K562 (cell line): ENCODE measurements around the gene CENPP. TPM values are rescaled to one million over a fixed set of nuclear protein-coding genes. Genes with fewer than 3 reads are reported as not detected.

Source experiments
- ATAC-seq: fragments of 200-7000 bp; cut with Tn5 transposase; 3 replicates; pipeline ENCODE4 v1.9.1; 2020; ENCODE audit warnings: moderate library complexity
- BruUV-seq: library from RNA; stranded (reverse); fragments of 400-500 nt; replicated peaks from 2 replicates; lab custom pipeline; 2021; lab: Mats Ljungman, UMichigan
- CTCF ChIA-PET: fragments of 300-600 bp; formaldehyde crosslinking; extraction: SDS; loops from one replicate; lab custom pipeline; 2021; ENCODE audit warnings: low intra/inter-chr PET ratio; lab: Yijun Ruan, JAX
- POLR2A ChIA-PET: fragments of 300-600, 350-650 bp; sonication (Branson Sonifier 250); formaldehyde crosslinking; extraction: SDS; loops from one replicate; lab custom pipeline; 2021; ENCODE audit warnings: antibody characterized with exemption, inconsistent platforms; lab: Yijun Ruan, JAX
- DNase-seq, 4 experiments: peaks; one replicate each; pipeline versions ENCODE4 v3.0.0 to v3.0.0-alpha.2; 2011 to 2018; ENCODE audit warnings: low spot score in 3 of 4, mixed read lengths in 3 of 4; ENCODE audit errors: extremely low read depth in 1 of 4
- FAIRE-seq: peaks from 2 replicates; lab custom pipeline; 2011; peaks lifted over from hg19 to GRCh38; lab: Jason Lieb, UNC
- H2AFZ ChIP-seq: 2 replicates; pipeline ENCODE4 v1.6.0; 2011; ENCODE audit warnings: low read depth, low read length, control low read depth, inconsistent platforms
- H3K27ac ChIP-seq: fragments of 200-600 bp; 3 replicates; pipeline ENCODE4 v1.8.0; 2011; ENCODE audit warnings: low read depth, mild to moderate bottlenecking, control low read depth, inconsistent platforms, low read length, moderate library complexity, mixed read lengths; ENCODE audit errors: extremely low read depth
- H3K27me3 ChIP-seq, 2 experiments: fragments of 300-600 bp in 1 of 2; 2 replicates in 1 of 2; 3 replicates in 1 of 2; pipeline versions ENCODE4 v1.6.0 to v1.8.0; 2011; ENCODE audit warnings: inconsistent platforms in 2 of 2, low read length in 2 of 2, mild to moderate bottlenecking in 1 of 2, mixed read lengths in 1 of 2, moderate library complexity in 1 of 2; ENCODE audit not compliant: control insufficient read depth in 2 of 2, insufficient read depth in 2 of 2
- H3K36me3 ChIP-seq: fragments of 300-600 bp; 3 replicates; pipeline ENCODE4 v1.8.0; 2011; ENCODE audit warnings: mild to moderate bottlenecking, low read length, inconsistent platforms; ENCODE audit not compliant: control insufficient read depth, insufficient read depth
- H3K4me1 ChIP-seq, 2 experiments: fragments of 200-600 bp in 1 of 2; replicated peaks in 1 of 2; 2 replicates in 1 of 2; 3 replicates in 1 of 2; pipeline versions ENCODE4 v1.5.1 to v1.8.0; 2011; ENCODE audit warnings: inconsistent platforms in 2 of 2, low read length in 2 of 2, mild to moderate bottlenecking in 1 of 2, mixed read lengths in 1 of 2, moderate library complexity in 1 of 2; ENCODE audit not compliant: control insufficient read depth in 2 of 2, insufficient read depth in 2 of 2
- H3K4me2 ChIP-seq: 2 replicates; pipeline ENCODE4 v1.6.1; 2011; ENCODE audit warnings: low read length, control low read depth, inconsistent platforms, mixed read lengths; ENCODE audit not compliant: insufficient read depth
- H3K4me3 ChIP-seq: fragments of 200-600 bp; sonication (generic), shearing (Covaris generic); 2 replicates; pipeline ENCODE4 v1.5.1; 2016; ENCODE audit warnings: control low read depth, inconsistent platforms
- H3K79me2 ChIP-seq: fragments of 200-600 bp; 3 replicates; pipeline ENCODE4 v1.8.0; 2011; ENCODE audit warnings: low read length, inconsistent platforms; ENCODE audit not compliant: control insufficient read depth, insufficient read depth
- H3K9ac ChIP-seq, 2 experiments: 2 replicates each; pipeline versions ENCODE4 v1.6.0 to v1.6.1; 2011; ENCODE audit warnings: low read depth in 2 of 2, low read length in 2 of 2, control low read depth in 1 of 2, inconsistent platforms in 1 of 2, mild to moderate bottlenecking in 1 of 2, mixed read lengths in 1 of 2; ENCODE audit not compliant: insufficient read depth in 1 of 2
- H3K9me1 ChIP-seq: one replicate; pipeline ENCODE4 v1.6.0; 2011; ENCODE audit warnings: inconsistent platforms, mild to moderate bottlenecking, low read length, moderate library complexity; ENCODE audit not compliant: control insufficient read depth, insufficient read depth
- H3K9me3 ChIP-seq: replicated peaks from 2 replicates; pipeline ENCODE4 v1.5.1; 2011; ENCODE audit warnings: low read depth, low read length, inconsistent platforms; ENCODE audit not compliant: control insufficient read depth, insufficient read depth
- H4K20me1 ChIP-seq: replicated peaks from 2 replicates; pipeline ENCODE4 v1.6.1; 2011; ENCODE audit warnings: low read length, inconsistent platforms, mixed read lengths; ENCODE audit not compliant: control insufficient read depth, insufficient read depth
- AFF4 ChIP-seq: sonication (generic); formaldehyde crosslinking; IDR thresholded peaks from 2 replicates; pipeline ENCODE4 v1.8.0; 2023; ENCODE audit warnings: mild to moderate bottlenecking, missing genetic modification reagents
- ARID1B ChIP-seq: fragments of 450-650 bp; IDR thresholded peaks from 2 replicates; pipeline ENCODE4 v1.6.1; 2016; ENCODE audit warnings: antibody characterized with exemption, mild to moderate bottlenecking, inconsistent platforms
- CBFA2T3 ChIP-seq: fragments of 450-650 bp; IDR thresholded peaks from 2 replicates; pipeline ENCODE4 v1.6.1; 2017
- CEBPB ChIP-seq: fragments of 450-650 bp; IDR thresholded peaks from 2 replicates; pipeline ENCODE4 v1.6.1; 2016; ENCODE audit warnings: missing genetic modification characterization, missing compliant biosample characterization
- CEBPG ChIP-seq, 3 experiments: fragments of 200-800 bp in 1 of 3; sonication (Bioruptor generic) in 1 of 3; sonication (generic) in 1 of 3; formaldehyde crosslinking in 1 of 3; IDR thresholded peaks in 2 of 3; conservative IDR thresholded peaks in 1 of 3; 2 replicates each; pipeline versions ENCODE4 v1.6.1 to v1.8.0; 2016 to 2022; ENCODE audit warnings: missing compliant biosample characterization in 2 of 3, missing genetic modification characterization in 2 of 3, mild to moderate bottlenecking in 1 of 3, missing genetic modification reagents in 1 of 3
- CLOCK ChIP-seq: fragments of 250-450 bp; sonication (Bioruptor Pico); IDR thresholded peaks from 2 replicates; pipeline ENCODE4 v1.4.0; 2020; ENCODE audit warnings: mild to moderate bottlenecking, moderate library complexity, borderline replicate concordance
- HDAC8 ChIP-seq: fragments of 450-650 bp; IDR thresholded peaks from 2 replicates; pipeline ENCODE4 v1.6.1; 2016; ENCODE audit warnings: mild to moderate bottlenecking, missing genetic modification characterization, moderate library complexity, missing compliant biosample characterization
- KAT7 ChIP-seq: sonication (generic); formaldehyde crosslinking; IDR thresholded peaks from 2 replicates; pipeline ENCODE4 v1.8.0; 2022; ENCODE audit warnings: missing genetic modification reagents, mild to moderate bottlenecking, borderline replicate concordance
- MAFF ChIP-seq: IDR thresholded peaks from 2 replicates; pipeline ENCODE4 v1.6.1; 2012; ENCODE audit warnings: low read length, improper control_type of control experiment
- MAFG ChIP-seq: fragments of 450-650 bp; conservative IDR thresholded peaks from 2 replicates; pipeline ENCODE4 v1.6.1; 2016; ENCODE audit warnings: missing genetic modification characterization, missing compliant biosample characterization
- NCOR1 ChIP-seq: fragments of 450-650 bp; IDR thresholded peaks from 2 replicates; pipeline ENCODE4 v1.6.1; 2016; ENCODE audit warnings: mild to moderate bottlenecking, moderate library complexity
- PHTF2 ChIP-seq: fragments of 250-450 bp; sonication (Bioruptor Pico); IDR thresholded peaks from 2 replicates; pipeline ENCODE4 v1.5.0; 2021; ENCODE audit warnings: mild to moderate bottlenecking
- PRMT5 ChIP-seq: sonication (generic); formaldehyde crosslinking; IDR thresholded peaks from 2 replicates; pipeline ENCODE4 v1.5.0; 2020; ENCODE audit warnings: missing genetic modification reagents
- RUNX1 ChIP-seq: sonication (generic); IDR thresholded peaks from 2 replicates; pipeline ENCODE4 v1.6.1; 2016; ENCODE audit warnings: antibody characterized with exemption, low read depth
- SRSF1 ChIP-seq: fragments of 200-400 bp; formaldehyde crosslinking; IDR thresholded peaks from 2 replicates; pipeline ENCODE4 v1.6.1; 2017; ENCODE audit warnings: mild to moderate bottlenecking, low read depth, low read length, moderate library complexity
- TCF3 ChIP-seq: sonication (generic); formaldehyde crosslinking; IDR thresholded peaks from 2 replicates; pipeline ENCODE4 v1.4.0; 2020; ENCODE audit warnings: mild to moderate bottlenecking, missing genetic modification reagents
- ZNF511 ChIP-seq: sonication (generic); formaldehyde crosslinking; IDR thresholded peaks from 2 replicates; pipeline ENCODE4 v1.8.0; 2022; ENCODE audit warnings: mild to moderate bottlenecking, missing genetic modification reagents
- WGBS: fragments of 100-300 bp; shearing (Covaris generic); methylation state at CpG from one replicate; pipeline ENCODE4 v1.1.6; 2016; ENCODE audit warnings: low coverage, mixed read lengths; ENCODE audit not compliant: insufficient coverage; ENCODE audit errors: missing lambda C conversion rate; 5-methylcytosine and 5-hydroxymethylcytosine counted together
- in situ Hi-C: fragments of 300-500 bp; cut with MboI; formaldehyde crosslinking; loops from 4 replicates; pipeline ENCODE4 v1.15.0; 2018; ENCODE audit warnings: inconsistent platforms, mixed read lengths
- intact Hi-C: fragments of 100-400 bp; cut with micrococcal nuclease; formaldehyde crosslinking; loops from 2 replicates; pipeline ENCODE4 v1.14.2; 2022
- polyA plus RNA-seq, 8 experiments: library from polyadenylated mRNA; depleted of rRNA in 4 of 8; stranded (reverse) in 5 of 8; unstranded in 3 of 8; fragments of >200 nt; fragmentation: Nextera tagmentation in 2 of 8; fragmentation: Illumina TruSeq in 1 of 8; extraction: Ambion mirVana in 2 of 8; extraction: Trizol in 1 of 8; gene quantifications; 2 replicates each; pipeline versions ENCODE4 v1.2.1 to v1.2.3, GENCODE V29; 2011 to 2014; ENCODE audit warnings: inconsistent platforms in 1 of 8, missing spikeins in 1 of 8
- total RNA-seq, 7 experiments: library from RNA; depleted of rRNA in 6 of 7; stranded (reverse); fragments of >200 nt in 6 of 7; fragmentation: Illumina TruSeq in 2 of 7; extraction: Trizol in 2 of 7; gene quantifications; 2 replicates each; pipeline versions ENCODE4 v1.2.1 to v1.2.3, GENCODE V29; 2011 to 2021; ENCODE audit warnings: low replicate concordance in 1 of 7

CENPP gene
- total and polyA plus RNA-seq, 9 of the 15 experiments (the other 6 are each of a cell fraction or from before 2014, with no cell fraction given): 8.0 to 28.5 (median 17.9) TPM

DNA sequence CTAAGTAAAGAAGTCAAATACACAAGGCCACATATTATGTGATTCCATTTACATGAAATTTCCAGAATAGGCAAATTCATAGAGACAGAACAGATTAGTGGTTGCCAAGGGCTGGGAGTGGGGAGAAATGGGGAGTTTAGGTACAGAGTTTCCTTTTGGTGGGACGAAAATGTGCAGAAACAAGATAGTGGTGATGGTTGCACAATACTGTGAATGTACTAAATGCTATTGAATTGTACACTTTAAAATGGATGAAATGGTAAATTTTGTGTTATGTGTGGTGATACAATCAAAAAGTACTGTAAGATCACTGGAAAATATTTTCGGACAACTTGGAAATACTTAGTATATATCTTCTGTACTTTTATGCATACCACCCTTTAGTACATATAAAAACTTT lies 195.1 kb downstream of the CENPP start:
- DNase-seq (no peak), FAIRE-seq (no peak), ATAC-seq (no peak)
- intact Hi-C loops (no loop called here), in situ Hi-C loops (no loop called here)
- H3K9me3 ChIP-seq: no peaks in the 10 kb centered on the region
- H3K4me1 ChIP-seq: peaks cover 3 to 18% of the 10 kb centered on the region in 2 experiments; a peak in 4 of 5 replicates
- H3K4me2 ChIP-seq: no peak overlapping the region
- H3K36me3 ChIP-seq: no peaks in the 10 kb centered on the region
- H4K20me1 ChIP-seq: no peaks in the 10 kb centered on the region
- no peaks in the 10 kb centered on the region for H3K27me3 ChIP-seq
- no peaks in the 10 kb centered on the region for H3K79me2 ChIP-seq
- POLR2A ChIA-PET: no interaction called here
- no peak overlapping the region for H3K4me3 ChIP-seq
- no peak overlapping the region for H3K9ac ChIP-seq
- no peak overlapping the region for H3K27ac ChIP-seq
- CTCF ChIA-PET: no interaction called here
- BruUV-seq: no TSS peak
- H3K9me1 ChIP-seq: no peaks in the 10 kb centered on the region
- 72% methylated on average over 2 of the region's 2 CpGs for WGBS
- H2AFZ ChIP-seq: no peak overlapping the region
- TF ChIP-seq PRMT5 (CRISPR knock-in tag): no peak
- TF ChIP-seq SRSF1: no peak
- 0 out of 2 replicates have a peak, but pooled peaks have one; percentile 12 for TF ChIP-seq NCOR1
- no peak for TF ChIP-seq MAFG
- TF ChIP-seq CEBPG (CRISPR knock-in tag; IDR thresholded peaks at IDR 0.05): peak; percentile 37; the same call in 1 of the 2 replicates
- 0 out of 4 replicates have a peak, but pooled peaks have one; percentile 20 to 30 for TF ChIP-seq CEBPG (tag; conservative IDR thresholded peaks at IDR 0.05 in 1 of 2, IDR thresholded peaks at IDR 0.05 in 1 of 2)
- peak; percentile 90 for TF ChIP-seq CEBPB
- no peak for TF ChIP-seq HDAC8 (tag)
- TF ChIP-seq ARID1B: peak; percentile 37
- TF ChIP-seq ZNF511 (CRISPR knock-in tag): no peak
- TF ChIP-seq PHTF2 (CRISPR knock-in tag): no peak
- 0 out of 2 replicates have a peak, but pooled peaks have one; percentile 28 for TF ChIP-seq CBFA2T3
- no peak for TF ChIP-seq KAT7 (CRISPR knock-in tag)
- TF ChIP-seq MAFF: no peak
- peak; percentile 36; the same call in 1 of the 2 replicates for TF ChIP-seq TCF3 (CRISPR knock-in tag)
- TF ChIP-seq AFF4 (CRISPR knock-in tag): no peak
- TF ChIP-seq RUNX1: no peak
- TF ChIP-seq CLOCK (CRISPR knock-in tag): no peak
